Activated naive CD4-positive, alpha-beta T cell treated with anti-CD3 and anti-CD28 coated beads, Interleukin-2, amount 10 ng/mL, durations not matched to agents 7 days and 5 days (primary cell): ENCODE measurements around the gene CELF2.
A peak's percentile ranks its signal among the peaks of the same experiment; 100 is the strongest.

Experiments
- CTCF ChIA-PET: fragments of 350-600 bp; sonication (Branson Sonifier 250); formaldehyde crosslinking; loops from one replicate; lab custom pipeline; 2021; ENCODE audit warnings: antibody characterized with exemption; lab: Charles Lee
- DNase-seq: peaks from one replicate; pipeline ENCODE4 v3.0.0-alpha.2; 2020
- H3K27ac Mint-ChIP-seq: one replicate; pipeline ENCODE4 v1.8.0; 2021; ENCODE audit warnings: mild to moderate bottlenecking, moderate library complexity, mixed read lengths
- H3K27me3 Mint-ChIP-seq: one replicate; pipeline ENCODE4 v1.8.0; 2021; ENCODE audit warnings: mild to moderate bottlenecking, mixed read lengths
- H3K36me3 Mint-ChIP-seq: one replicate; pipeline ENCODE4 v1.8.0; 2021; ENCODE audit warnings: mixed read lengths
- H3K4me1 Mint-ChIP-seq: one replicate; pipeline ENCODE4 v1.8.0; 2021; ENCODE audit warnings: mixed read lengths
- H3K4me3 Mint-ChIP-seq: one replicate; pipeline ENCODE4 v1.8.0; 2021; ENCODE audit warnings: mild to moderate bottlenecking, moderate library complexity, mixed read lengths
- H3K9me3 Mint-ChIP-seq: one replicate; pipeline ENCODE4 v1.8.0; 2021; ENCODE audit warnings: mixed read lengths

Gene CELF2

DNA sequence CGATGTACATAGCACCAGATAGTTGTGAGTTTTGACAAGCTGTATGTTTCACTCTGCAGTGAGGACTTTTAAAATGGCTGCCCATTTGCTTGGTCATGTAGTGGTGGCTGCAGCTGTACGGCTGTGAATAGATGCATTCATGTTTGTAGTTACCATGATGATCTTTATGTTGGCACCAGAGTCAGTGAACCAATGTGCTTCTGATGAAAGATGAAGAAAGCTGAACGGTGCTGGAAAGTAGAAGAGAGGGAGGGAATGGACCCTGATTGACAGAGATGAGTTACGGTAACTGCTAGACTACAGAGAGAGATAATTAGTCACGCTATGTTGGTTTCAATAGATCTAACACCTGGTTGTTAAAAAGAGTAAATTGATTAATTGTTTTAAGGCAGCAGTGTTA lies 256.8 kb downstream of the CELF2 start:
- no peaks in the 10 kb centered on the region for H3K9me3 Mint-ChIP-seq
- H3K4me1 Mint-ChIP-seq: peaks cover 13% of the 10 kb centered on the region
- CTCF ChIA-PET: no interaction called here
- no peaks in the 10 kb centered on the region for H3K27me3 Mint-ChIP-seq
- no peak overlapping the region for H3K4me3 Mint-ChIP-seq
- H3K36me3 Mint-ChIP-seq: peaks cover 88% of the 10 kb centered on the region
- H3K27ac Mint-ChIP-seq: peak overlapping the region; percentile 4
- no peak for DNase-seq

DNA sequence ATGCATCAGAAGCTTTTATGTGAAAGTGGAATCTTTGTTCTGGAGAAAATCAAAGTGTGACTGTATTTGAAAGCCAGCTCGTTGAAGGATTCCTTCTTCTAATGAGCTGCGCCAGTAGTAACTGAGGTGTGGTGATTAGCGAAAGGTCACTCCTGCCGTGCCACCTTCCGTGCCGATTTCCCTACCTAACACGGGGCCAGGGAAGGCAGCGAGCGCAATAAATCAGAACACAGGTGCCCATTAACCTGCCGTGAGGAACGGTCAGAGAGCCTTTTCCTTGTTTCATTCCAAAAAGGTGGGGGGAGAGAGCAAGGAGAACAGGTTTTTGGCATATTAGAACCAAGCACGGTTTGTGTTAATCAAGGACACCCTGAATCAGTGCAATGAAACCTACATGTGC lies 258.0 kb downstream of the CELF2 start:
- H3K9me3 Mint-ChIP-seq: no peaks in the 10 kb centered on the region
- H3K27me3 Mint-ChIP-seq: no peaks in the 10 kb centered on the region
- H3K36me3 Mint-ChIP-seq: peaks cover 78% of the 10 kb centered on the region
- CTCF ChIA-PET: no interaction called here
- H3K4me3 Mint-ChIP-seq: no peak overlapping the region
- no peak overlapping the region for H3K27ac Mint-ChIP-seq
- DNase-seq: no peak
- peaks cover 6% of the 10 kb centered on the region for H3K4me1 Mint-ChIP-seq

DNA sequence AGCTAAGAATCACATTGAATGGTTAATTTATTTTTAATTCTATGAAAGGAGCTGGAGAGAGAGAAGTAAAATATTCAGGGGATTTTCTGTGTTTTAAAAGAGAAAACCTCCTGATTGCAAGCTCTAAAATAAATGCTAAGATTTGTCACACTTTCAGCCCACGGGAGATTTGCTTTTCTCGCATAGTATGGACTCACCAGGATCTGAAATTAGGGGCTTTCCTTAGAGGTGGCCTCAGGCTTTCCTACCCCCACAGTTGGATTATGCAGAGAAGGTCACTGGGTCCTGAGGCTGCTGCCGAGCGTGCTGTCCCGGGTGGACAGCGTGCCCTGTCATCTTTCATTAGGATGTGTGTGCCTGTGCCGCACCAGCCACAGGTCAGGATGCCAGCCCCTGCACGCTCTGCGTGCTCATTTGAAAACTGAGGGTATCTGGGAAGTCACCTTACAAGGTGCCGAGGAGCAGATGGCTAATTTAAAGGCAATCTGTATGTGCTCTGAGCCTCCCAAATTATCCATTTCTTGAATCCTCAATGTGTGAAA lies 258.8 kb downstream of the CELF2 start:
- H3K27me3 Mint-ChIP-seq: no peaks in the 10 kb centered on the region
- peaks cover 70% of the 10 kb centered on the region for H3K36me3 Mint-ChIP-seq
- H3K27ac Mint-ChIP-seq: peak overlapping the region; percentile 28
- DNase-seq: no peak
- H3K4me1 Mint-ChIP-seq: peaks cover 3% of the 10 kb centered on the region
- CTCF ChIA-PET: no interaction called here
- H3K9me3 Mint-ChIP-seq: no peaks in the 10 kb centered on the region
- H3K4me3 Mint-ChIP-seq: no peak overlapping the region

DNA sequence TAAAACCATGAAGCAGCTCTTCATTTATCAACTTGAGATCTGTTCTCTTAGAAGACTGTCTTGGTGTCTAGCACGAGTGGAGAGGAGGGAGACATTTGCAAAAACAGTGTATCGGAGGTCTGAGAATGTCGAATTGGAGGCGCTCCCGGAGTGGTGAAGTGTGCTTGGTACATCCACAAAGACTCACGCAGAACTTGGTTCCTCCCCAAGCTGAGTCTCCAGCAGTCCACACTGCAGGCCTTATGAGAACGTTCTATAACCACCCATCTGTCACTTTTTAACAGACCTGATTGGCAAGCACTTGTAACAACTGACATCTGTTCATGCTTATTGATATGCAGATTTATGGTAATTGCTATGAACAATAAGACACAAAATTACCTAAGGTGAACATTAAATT lies 261.6 kb downstream of the CELF2 start:
- Mint-ChIP-seq H3K27ac (peak overlapping the region; percentile 33), H3K9me3 (no peaks in the 10 kb centered on the region), H3K36me3 (peaks cover 45% of the 10 kb centered on the region)

DNA sequence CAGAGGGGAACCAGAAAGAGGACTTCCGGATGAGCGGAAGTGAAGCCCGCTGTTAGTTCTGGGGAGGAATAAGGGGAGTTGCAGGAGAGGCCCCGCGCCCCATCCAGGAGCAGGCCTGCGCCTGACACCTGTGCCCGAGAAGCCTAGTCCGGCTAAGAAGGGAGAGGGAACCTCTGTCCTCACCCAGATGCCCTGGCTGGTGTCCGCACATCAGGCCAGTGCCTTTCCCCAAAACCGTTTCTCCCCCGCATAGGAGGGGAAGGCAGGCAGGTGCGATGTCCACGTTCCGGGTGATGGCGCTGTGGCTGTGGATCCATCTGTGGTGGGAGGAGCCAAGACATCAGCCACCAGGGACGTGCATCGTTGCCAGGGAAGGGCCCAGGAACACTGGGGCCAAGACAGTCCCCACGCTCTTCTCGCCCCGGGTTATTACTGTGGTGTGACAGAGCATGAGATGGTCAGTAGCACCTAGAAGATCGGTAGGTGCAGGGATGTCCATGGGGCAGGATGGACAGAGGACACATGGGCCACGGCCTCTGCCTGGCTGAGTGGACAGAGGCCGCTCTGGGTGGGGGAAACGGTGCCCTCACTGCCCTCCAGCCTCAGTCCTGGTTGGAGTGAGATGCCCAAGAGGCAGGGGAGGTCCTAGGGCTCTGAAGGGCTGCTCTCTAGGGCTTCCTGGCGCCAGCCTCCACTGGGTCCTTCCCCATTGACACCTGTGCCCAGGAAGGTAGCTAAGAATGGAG lies 262.7 kb downstream of the CELF2 start:
- peaks cover 36% of the 10 kb centered on the region for H3K36me3 Mint-ChIP-seq
- no peaks in the 10 kb centered on the region for H3K27me3 Mint-ChIP-seq
- H3K4me3 Mint-ChIP-seq: no peak overlapping the region
- peaks cover 3% of the 10 kb centered on the region for H3K4me1 Mint-ChIP-seq
- H3K9me3 Mint-ChIP-seq: no peaks in the 10 kb centered on the region
- CTCF ChIA-PET: no interaction called here
- DNase-seq: no peak
- peak overlapping the region; percentile 45 for H3K27ac Mint-ChIP-seq

More for the DNA sequence above, 261.6 kb downstream of the CELF2 start:
- Mint-ChIP-seq H3K27me3 (no peaks in the 10 kb centered on the region), H3K4me1 (peaks cover 3% of the 10 kb centered on the region), H3K4me3 (no peak overlapping the region)
- CTCF ChIA-PET: no interaction called here
- DNase-seq: no peak

DNA sequence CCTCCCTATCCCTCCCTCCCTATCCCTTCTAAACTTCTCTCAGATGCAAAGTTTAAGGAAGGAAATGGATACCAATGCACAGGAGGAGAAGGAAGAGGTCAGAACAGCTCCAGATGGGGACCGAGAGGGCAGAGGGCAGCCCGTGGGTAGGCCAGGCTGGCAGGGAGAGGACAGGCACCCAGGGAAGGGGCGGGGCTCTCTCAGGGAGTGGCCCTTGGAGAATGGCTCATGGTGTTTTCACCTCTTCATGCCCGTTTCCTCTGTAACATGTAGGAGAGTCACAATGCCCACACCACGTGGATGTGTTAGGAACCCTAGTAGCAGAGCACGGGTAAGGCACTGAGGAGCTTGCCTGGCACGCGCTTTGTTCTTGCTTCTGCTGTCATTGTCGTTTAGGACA lies 264.5 kb downstream of the CELF2 start:
- Mint-ChIP-seq H3K9me3 (no peaks in the 10 kb centered on the region), H3K36me3 (peaks cover 30% of the 10 kb centered on the region), H3K27me3 (no peaks in the 10 kb centered on the region), H3K4me1 (peaks cover 3% of the 10 kb centered on the region), H3K27ac (peak overlapping the region; percentile 11), H3K4me3 (no peak overlapping the region)
- no peak for DNase-seq
- CTCF ChIA-PET: interaction anchor here (1.0 kb wide), 1 partner anchor 12 kb away, joined by 3 read pairs; no protein-coding TSS in a partner anchor

DNA sequence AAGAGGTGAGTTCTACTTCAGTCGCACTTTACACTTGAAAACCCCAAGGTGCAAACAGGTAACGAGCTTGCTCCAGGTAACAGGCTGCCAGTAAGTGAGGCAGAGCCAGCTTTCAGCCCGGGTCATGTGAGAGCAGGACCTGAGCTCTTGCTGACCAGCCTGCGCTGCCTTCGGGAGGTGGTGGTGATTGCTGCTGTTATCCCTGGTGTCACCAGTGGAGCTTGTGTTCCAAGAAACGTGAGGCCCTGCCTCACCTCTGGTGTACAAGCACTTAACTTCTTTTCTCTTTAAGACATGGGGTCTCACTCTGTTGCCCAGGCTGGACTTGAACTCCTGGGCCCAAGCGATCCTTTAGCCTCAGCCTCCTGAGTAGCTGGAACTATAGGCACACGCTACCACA lies 265.0 kb downstream of the CELF2 start:
- no peak for DNase-seq
- CTCF ChIA-PET: interaction anchor here (1.0 kb wide), 1 partner anchor 12 kb away, joined by 3 read pairs; no protein-coding TSS in a partner anchor
- Mint-ChIP-seq H3K27ac (peak overlapping the region; percentile 11), H3K9me3 (no peaks in the 10 kb centered on the region), H3K36me3 (peaks cover 28% of the 10 kb centered on the region), H3K4me3 (no peak overlapping the region), H3K4me1 (peaks cover 3% of the 10 kb centered on the region), H3K27me3 (no peaks in the 10 kb centered on the region)

DNA sequence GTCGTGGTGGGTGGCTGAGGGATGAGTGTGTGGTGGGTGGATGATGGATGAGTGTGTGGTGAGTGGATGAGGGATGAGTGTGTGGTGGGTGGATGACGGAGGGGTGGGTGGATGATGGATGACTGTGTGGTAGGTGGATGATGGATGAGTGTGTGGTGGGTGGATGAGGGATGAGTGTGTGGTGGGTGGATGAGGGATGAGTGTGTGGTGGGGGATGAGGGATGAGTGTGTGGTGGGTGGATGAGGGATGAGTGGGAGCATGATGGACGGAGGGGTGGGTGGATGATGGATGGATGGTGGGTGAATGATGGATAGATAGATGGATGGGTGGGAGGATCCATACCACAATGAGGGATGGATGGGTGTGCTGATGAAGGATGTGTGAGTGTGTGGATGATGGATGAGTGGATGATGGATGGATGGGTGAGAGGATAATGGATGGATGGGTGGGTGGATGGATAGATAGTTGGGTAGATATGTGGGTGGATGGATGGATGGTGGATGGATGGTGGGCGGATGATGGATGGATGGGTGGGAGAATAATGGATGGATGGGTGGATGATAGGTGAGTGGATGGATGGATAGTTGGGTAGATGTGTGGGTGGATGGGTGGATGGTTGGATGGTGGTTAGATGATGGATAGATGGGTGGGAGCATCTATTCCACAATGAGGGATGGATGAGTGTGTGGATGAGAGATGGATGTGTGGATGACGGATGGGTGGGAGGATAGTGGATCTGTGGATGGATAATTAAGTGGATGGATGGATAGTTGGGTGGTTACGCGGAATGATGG lies 266.8 kb downstream of the CELF2 start:
- Mint-ChIP-seq H3K27ac (no peak overlapping the region), H3K4me3 (no peak overlapping the region), H3K36me3 (peaks cover 29% of the 10 kb centered on the region), H3K27me3 (no peaks in the 10 kb centered on the region), H3K4me1 (peaks cover 3% of the 10 kb centered on the region), H3K9me3 (no peaks in the 10 kb centered on the region)
- DNase-seq: no peak
- CTCF ChIA-PET: interaction anchor here (0.7 kb wide), 1 partner anchor 182 kb away, joined by 3 read pairs; no protein-coding TSS in a partner anchor

DNA sequence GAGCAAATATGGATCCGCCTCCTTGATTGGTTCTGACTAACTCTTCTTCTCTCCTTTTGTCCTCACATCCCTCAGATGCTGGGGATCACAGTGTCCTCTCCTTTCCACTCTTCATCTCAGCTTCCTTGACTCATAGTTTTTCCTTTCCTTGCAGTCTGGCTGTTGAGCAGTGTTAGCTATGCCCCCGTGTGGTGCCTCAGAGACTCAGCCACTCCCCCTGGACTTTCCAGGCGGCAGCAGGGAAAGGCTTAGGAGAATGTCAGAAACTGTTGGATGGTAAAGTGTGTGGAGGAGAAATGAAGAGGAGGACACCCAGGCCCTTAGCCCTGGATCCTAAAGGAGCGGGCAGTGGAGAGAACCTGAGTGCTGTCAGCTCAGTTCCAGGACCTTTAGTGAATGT lies 267.5 kb downstream of the CELF2 start:
- peaks cover 36% of the 10 kb centered on the region for H3K36me3 Mint-ChIP-seq
- H3K27ac Mint-ChIP-seq: no peak overlapping the region
- no peak overlapping the region for H3K4me3 Mint-ChIP-seq
- H3K27me3 Mint-ChIP-seq: no peaks in the 10 kb centered on the region
- peaks cover 2% of the 10 kb centered on the region for H3K4me1 Mint-ChIP-seq
- CTCF ChIA-PET: interaction anchor here (0.7 kb wide), 1 partner anchor 183 kb away, joined by 3 read pairs; no protein-coding TSS in a partner anchor
- no peaks in the 10 kb centered on the region for H3K9me3 Mint-ChIP-seq
- no peak for DNase-seq

DNA sequence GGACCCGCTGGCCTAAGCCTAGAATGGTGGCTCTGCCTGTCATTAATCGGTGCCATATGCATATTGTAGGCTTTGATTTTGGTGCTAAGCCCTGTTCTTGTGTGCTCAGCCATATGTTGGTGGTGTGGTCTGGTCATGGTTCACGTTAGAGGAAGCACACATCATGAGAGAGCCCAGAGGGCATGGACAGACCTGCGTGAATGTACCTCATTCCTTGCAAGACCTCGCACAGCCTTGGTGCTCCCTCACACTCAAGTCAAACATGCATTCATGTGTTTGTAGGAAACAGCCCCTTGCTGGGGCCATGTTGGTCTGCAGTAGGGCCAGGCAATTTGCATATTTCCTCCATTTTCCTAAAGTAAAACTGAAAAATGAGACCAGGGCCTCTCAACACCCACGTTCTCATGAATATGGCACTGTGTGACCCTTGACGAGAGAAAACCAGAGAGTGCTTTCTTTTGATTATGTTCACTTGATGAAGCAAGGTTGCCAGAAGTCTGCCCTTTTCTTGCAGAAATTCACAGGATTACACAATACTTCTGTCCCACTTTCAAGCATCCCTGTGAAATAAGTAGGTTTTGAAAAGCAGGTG lies 268.7 kb downstream of the CELF2 start:
- Mint-ChIP-seq H3K27me3 (no peaks in the 10 kb centered on the region), H3K4me3 (no peak overlapping the region), H3K4me1 (peaks cover 2% of the 10 kb centered on the region), H3K27ac (peak overlapping the region; percentile 49), H3K36me3 (peaks cover 44% of the 10 kb centered on the region), H3K9me3 (no peaks in the 10 kb centered on the region)
- no peak for DNase-seq
- CTCF ChIA-PET: interaction anchor here (0.9 kb wide), 1 partner anchor 15 kb away, joined by 3 read pairs; no protein-coding TSS in a partner anchor

DNA sequence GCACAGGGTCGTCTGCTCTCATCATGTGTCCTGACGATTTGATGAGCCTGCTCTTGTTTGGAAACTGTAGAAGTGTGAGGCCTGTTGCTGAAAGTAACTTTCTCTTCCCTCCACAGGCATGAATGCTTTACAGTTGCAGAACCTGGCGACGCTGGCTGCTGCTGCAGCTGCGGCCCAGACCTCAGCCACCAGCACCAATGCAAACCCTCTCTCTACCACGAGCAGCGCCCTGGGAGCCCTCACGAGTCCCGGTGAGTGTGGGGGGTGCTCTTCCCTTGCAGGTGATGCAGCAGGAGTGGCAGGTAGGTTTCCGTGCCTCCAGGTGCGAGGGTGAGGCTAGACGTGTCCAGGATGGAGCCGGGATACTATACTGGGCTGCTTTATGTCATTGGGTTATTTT lies 270.6 kb downstream of the CELF2 start:
- H3K27ac Mint-ChIP-seq: peak overlapping the region; percentile 60
- DNase-seq: no peak
- CTCF ChIA-PET: no interaction called here
- H3K36me3 Mint-ChIP-seq: peaks cover 62% of the 10 kb centered on the region
- H3K4me3 Mint-ChIP-seq: no peak overlapping the region
- H3K9me3 Mint-ChIP-seq: no peaks in the 10 kb centered on the region
- H3K4me1 Mint-ChIP-seq: peaks cover 4% of the 10 kb centered on the region
- H3K27me3 Mint-ChIP-seq: no peaks in the 10 kb centered on the region

DNA sequence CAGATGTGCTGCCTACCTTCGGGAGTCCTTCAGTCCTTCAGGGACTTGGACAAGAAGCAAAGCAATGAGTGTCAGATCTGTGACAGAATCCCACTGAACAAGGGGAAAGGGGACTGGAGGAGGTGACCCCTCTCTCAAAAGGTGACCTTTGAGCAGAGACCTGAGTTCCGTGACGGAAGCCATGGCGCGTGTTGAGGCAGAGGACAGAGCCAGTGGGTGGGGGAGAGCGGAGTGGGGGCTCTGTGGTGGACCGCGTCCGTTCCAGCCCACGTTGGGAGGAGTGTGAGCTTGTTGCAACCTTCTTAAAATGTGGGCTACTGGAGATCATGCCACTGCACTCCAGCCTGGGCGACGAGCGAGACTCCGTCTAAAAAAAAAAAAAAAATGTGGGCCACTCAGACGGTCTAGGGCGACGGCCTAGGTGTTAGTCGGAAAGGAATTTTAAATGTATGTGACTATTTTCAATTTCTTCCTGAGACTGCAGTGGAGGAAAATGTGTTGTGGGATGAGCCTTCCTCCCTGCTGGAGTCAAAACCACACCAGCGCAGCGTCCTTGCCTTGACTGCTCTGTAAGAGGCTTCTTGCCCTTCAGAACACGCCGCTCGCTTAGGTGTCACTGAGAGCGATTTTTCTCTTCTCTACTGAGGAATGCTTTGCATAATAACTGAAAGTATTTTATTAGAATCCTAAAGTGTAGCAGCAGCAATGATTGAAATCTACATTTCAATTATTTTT lies 272.7 kb downstream of the CELF2 start:
- peaks cover 4% of the 10 kb centered on the region for H3K4me1 Mint-ChIP-seq
- no peak for DNase-seq
- H3K27ac Mint-ChIP-seq: no peak overlapping the region
- H3K4me3 Mint-ChIP-seq: no peak overlapping the region
- CTCF ChIA-PET: no interaction called here
- no peaks in the 10 kb centered on the region for H3K27me3 Mint-ChIP-seq
- H3K9me3 Mint-ChIP-seq: no peaks in the 10 kb centered on the region
- H3K36me3 Mint-ChIP-seq: peaks cover 79% of the 10 kb centered on the region

DNA sequence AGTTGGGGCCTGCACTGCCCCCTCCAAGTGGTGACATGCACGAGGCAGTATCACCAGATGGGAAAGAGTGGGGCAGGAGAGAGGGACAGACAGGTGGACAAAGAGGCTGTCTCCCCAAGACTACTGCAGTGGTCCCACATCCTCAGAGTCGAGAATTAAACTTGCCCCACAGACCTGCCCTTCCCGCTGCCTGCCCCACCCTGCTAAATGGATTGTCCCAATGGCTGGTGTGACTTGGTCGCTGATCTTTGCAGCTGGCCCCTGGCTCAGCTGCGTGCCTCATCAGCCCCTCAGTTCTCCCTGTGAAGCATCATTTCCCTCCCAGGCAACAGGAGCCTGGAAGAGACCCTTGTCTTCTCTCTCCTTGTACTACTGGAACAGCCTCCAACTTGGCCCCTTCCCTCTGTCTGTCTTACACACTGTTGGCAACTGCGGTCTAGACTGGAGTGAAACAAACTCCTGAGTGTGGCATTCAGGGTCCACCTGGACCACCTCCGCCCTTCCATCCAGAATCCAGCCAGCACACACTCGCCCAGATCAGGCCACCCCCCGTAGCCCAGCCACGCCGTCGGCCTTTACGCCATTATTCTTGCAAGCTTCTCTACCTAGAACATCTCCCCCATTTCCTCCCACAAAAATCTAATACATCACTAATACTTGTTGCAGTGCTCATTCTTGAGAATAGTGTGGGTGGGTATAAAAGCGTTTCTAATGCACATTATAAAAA lies 275.1 kb downstream of the CELF2 start:
- H3K27me3 Mint-ChIP-seq: no peaks in the 10 kb centered on the region
- H3K9me3 Mint-ChIP-seq: no peaks in the 10 kb centered on the region
- CTCF ChIA-PET: no interaction called here
- peaks cover 4% of the 10 kb centered on the region for H3K4me1 Mint-ChIP-seq
- H3K4me3 Mint-ChIP-seq: no peak overlapping the region
- no peak for DNase-seq
- peaks cover 89% of the 10 kb centered on the region for H3K36me3 Mint-ChIP-seq
- H3K27ac Mint-ChIP-seq: peak overlapping the region; percentile 62
